ELF-1 (cell line): ENCODE measurements around the gene ZNF507.

ENCODE experiments used
- DNase-seq: peaks from one replicate; pipeline ENCODE4 v3.0.0-alpha.2; 2016; ENCODE audit warnings: low read depth, low spot score

The ZNF507 gene

GRCh38 chr19:32345261-32346207 is at the start of gene ZNF507:
TSS of gene ZNF507 (plus strand) at chr19:32345610. CDS start at chr19:32352831, 7,221 bp downstream.
- peak; percentile 91 for DNase-seq

DNA sequence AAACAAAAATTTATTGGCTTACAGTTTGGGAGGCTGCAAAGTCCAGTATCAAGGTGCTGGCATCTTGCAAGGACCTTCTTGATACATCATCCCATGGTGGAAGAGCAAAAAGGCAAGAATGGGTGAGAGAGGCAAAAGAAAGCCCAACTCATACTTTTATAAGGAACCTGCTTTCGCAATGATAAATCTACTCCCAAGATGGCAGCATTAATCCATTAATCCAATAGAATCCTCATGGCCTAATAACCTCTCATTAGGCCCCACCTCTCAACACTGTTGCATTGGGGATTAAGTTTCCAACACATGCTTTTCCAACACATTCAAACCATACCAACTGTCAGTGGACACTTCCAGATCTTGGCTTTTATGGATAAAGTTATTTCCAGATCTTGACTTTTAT is 48.7 kb upstream of the ZNF507 start:
- DNase-seq: no peak

- no peak for DNase-seq
These were observed 42.6 kb upstream of the ZNF507 start for GRCh38 chr19:32302778-32303177.

DNA sequence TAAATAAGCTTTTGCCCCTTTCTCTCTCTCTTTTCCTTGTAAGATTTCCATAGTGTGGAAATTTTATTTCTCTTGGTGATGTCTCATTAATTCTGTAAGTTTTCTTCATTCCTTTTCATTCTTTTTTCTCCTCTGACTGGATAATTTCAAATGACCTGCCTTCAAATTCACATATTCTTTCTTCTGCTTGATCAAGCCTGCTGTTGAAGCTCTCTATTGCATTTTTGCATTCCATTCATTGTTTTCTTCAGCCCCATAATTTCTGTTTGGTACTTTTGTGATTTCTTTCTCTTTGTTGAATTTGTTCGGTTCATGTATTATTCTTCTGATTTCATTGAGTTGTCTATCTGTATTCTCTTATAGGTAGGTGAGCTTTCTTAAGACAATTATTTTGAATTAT is 42.2 kb upstream of the ZNF507 start:
- DNase-seq: no peak

GRCh38 chr19:32307591-32307990 is 37.8 kb upstream of the ZNF507 start:
- no peak for DNase-seq

GRCh38 chr19:32308431-32309077 is 36.9 kb upstream of the ZNF507 start:
- no peak for DNase-seq

- no peak for DNase-seq
These were observed 35.6 kb upstream of the ZNF507 start for GRCh38 chr19:32309711-32310390.

DNA sequence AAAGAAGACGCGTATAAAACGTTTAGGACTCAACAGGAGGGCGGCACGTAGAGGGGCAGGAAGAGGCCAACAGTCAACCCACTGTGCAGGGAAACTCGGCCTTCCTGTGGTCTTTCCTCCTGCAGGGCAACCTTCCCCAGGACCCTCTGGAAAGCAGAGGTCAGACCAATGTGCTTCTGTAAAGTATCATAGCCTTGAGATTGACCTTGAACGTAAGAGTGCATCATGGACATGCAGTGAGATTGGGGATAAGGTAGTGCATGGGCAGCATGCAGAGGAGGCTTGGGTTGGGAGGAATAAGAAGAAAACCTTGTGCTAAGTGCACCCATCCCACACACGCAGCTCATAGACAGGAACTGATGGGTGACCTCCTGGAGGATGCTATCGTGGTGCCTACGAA is 34.0 kb upstream of the ZNF507 start:
- no peak for DNase-seq

GRCh38 chr19:32313569-32314265 is 31.7 kb upstream of the ZNF507 start:
- DNase-seq: no peak

DNA sequence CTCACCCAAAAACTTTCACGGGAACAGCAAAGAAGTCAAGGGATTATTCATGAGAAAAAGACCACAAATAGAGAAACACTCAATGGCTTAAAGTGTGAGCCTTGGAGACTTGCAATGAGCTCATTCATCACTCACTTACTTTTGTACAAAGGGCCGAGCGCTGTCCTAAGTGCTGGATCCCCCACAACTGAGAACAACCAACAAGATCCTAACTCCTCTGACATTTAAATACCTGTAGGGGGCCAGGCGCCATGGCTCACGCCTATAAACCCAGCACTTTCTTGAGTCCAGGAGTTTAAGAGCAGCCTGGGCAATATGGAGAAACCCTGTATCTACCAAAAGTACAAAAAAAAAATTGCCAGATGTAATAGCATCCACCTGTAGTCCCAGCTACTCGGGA is 29.4 kb upstream of the ZNF507 start:
- DNase-seq: peak; percentile 70

DNA sequence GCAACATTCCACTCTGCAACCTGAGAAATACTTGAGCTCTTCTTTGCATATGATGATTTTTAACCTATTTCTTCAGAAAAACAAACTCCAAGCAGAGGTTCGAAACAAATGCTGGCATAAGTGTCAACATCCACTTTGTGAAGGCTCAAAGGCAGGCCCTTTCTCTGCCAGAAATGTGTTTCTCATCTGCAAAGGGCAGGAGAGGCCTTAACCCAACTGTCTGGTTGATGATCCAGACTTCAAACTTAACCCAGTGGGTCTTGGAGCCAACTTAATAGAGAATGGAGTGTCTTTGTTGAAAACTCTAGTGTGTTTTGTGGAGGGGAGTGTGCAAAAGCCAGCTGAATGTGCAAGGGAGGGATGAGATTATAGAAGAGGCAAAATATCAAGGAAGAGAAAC is 28.3 kb upstream of the ZNF507 start:
- no peak for DNase-seq

GRCh38 chr19:32318884-32319520 is 26.4 kb upstream of the ZNF507 start:
- DNase-seq: peak; percentile 75

DNA sequence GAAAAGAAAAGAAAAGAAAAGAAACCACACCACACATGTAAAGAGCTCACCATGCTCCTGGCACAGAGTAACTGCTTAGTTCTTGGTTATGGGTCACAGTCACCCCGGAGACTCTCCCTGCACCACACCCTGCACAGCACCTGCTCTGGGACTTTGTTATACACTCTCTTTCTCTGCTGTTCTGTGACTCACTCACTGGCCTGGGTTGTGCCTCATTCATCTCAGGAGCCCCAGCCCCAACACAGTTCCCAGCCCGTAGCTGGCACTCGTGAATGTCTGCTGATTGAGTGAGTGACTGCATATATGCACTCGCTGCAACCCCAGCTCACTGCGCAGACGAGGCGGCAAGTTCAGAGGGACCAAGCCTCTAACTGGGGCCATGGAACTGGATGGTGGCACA is 22.9 kb upstream of the ZNF507 start:
- DNase-seq: no peak

- no peak for DNase-seq
These were observed 20.7 kb upstream of the ZNF507 start for GRCh38 chr19:32324631-32325285.

- no peak for DNase-seq
These were observed 15.1 kb upstream of the ZNF507 start for GRCh38 chr19:32330213-32330857.

- no peak for DNase-seq
These were observed 12.2 kb upstream of the ZNF507 start for GRCh38 chr19:32333227-32333626.

DNA sequence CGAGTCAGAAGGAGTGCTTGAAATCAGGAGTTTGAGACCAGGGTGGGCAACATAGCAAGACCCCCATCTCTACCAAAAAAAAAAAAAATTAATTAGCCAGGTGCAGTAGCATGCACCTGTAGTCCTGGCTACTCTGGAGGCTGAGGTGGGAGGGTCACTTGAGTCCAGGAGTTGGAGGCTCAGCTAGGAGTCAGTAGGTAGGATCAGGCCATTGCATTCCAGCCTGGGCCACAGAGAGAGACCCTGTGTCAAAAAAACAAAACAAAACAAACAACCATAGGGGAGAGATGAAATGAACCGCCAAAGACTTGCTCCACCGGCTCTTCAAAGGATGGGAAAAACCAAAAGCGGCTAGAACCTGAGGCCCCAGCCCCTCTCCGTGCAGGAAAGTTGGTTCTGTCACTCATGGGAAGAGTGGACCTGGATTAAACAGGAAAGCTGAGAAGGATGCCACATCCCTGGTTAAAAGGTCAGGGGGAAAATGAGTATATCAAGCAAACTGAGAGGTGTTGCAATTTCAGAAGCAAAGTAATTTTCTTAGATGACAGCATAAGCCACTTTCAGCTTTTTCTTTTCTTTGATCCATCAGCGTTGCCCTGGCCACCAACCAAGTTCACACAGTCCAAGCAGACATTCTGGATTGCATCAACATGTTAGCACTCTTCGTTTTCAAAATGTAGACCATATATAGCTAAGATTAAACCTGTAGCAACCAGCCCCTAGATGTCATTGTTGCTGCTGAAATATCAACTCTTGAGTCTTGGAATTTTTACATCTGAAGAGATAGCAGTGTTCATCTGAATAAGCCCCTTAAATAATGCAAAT is 8.9 kb upstream of the ZNF507 start:
- DNase-seq: no peak

DNA sequence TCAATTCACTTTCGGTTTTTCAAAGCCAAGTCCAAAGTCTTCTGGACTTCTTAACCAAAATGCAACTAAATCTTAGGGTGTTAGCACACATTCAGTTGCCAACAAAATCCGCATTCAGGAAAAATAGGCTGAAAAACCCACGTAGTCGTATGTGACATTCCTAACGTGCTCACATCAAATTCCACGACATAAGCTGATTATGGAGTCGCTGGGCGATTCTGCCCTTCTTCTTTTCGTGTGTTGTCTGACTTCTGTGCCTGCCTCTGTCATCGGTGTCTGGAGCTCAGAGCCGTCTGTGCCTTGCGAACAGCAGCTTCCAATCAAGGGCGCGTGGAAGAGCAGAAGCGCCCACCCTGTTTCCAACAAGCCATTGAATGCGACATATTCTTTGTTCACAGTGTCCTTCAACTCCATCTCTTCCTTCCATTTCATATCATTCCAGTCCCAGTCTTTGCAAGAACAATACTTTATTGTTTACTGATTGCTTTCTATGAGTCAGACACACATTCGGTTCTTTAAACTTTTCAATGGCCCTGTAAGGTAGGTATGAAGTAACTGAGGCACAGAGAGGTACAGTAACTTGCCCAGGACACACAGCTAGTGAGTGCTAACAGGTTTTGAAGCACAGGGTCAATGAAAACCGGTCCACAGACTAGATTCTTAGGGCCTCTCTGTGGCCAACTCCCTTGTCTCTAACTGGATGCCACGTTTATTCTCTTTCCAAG is 8.2 kb upstream of the ZNF507 start:
- no peak for DNase-seq

DNA sequence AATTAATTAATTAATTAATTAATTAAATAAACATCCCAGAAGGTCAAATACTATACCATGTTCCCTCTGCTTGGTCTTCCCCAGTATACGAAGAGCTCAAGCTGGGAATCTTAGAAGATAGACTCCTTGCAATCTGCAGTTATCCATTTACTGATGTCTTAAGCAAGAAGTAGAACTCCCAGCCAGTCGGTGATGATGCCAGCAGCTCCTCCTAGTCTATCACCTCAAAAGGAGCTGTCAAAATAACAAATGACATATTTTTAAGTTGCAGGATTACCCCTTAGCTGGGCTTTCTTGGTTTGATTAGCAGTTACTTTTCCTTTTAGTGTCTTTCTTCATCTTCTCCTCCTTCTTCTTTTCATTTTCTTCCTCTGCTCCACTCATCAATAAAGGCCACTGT is 6.0 kb upstream of the ZNF507 start:
- no peak for DNase-seq
